ENCODE results near the gene GORASP1. TPM values are rescaled to one million over a fixed set of nuclear protein-coding genes. Genes with fewer than 3 reads are reported as not detected.
A peak's percentile ranks its signal among the peaks of the same experiment; 100 is the strongest.

The GORASP1 gene
- total and polyA plus RNA-seq, 2 experiments from 2014 or later: 10.3 to 38.3 TPM

- ATAC-seq (no peak), DNase-seq (ENCODE audit: low spot score) (peak; percentile 40)
- H2AFZ ChIP-seq: no peak overlapping the region
- no peak overlapping the region for H3K4me3 ChIP-seq
- no peaks in the 10 kb centered on the region; the same call in 1 of the 3 replicates for H3K36me3 Mint-ChIP-seq (ENCODE audit: low read depth)
- peaks cover 24% of the 10 kb centered on the region for H3K4me1 Mint-ChIP-seq
- H3F3A ChIP-seq (replicated peaks; ENCODE audit: low read depth): no peaks in the 10 kb centered on the region
- no peaks in the 10 kb centered on the region; the same call in 1 of the 3 replicates for H3K9me3 Mint-ChIP-seq
- H3K4me2 ChIP-seq: no peak overlapping the region
- H3K79me2 ChIP-seq (replicated peaks; ENCODE audit: insufficient read depth): peaks cover 8% of the 10 kb centered on the region
- H3K27ac Mint-ChIP-seq: no peak overlapping the region
- no peak overlapping the region for H3K27ac ChIP-seq (ENCODE audit: low read depth)
- no peaks in the 10 kb centered on the region for H3K27me3 ChIP-seq (ENCODE audit: insufficient read depth)
- H3K9me2 ChIP-seq (ENCODE audit: insufficient read depth): no peaks in the 10 kb centered on the region
- no peaks in the 10 kb centered on the region for H3K36me3 ChIP-seq (ENCODE audit: insufficient read depth)
- no peak overlapping the region for H3K4me3 Mint-ChIP-seq
- H3K4me1 ChIP-seq (ENCODE audit: insufficient read depth): no peaks in the 10 kb centered on the region
- peaks cover 7% of the 10 kb centered on the region for H4K20me1 ChIP-seq (replicated peaks; ENCODE audit: insufficient read depth)
- peaks cover 10% of the 10 kb centered on the region for H3K27me3 Mint-ChIP-seq (ENCODE audit: insufficient read depth, low read depth, poor library complexity)
- no peak for TF ChIP-seq EZH2phosphoT487 (IDR thresholded peaks at IDR 0.05; ENCODE audit: unreplicated experiment)
- TF ChIP-seq, protein P1, sequence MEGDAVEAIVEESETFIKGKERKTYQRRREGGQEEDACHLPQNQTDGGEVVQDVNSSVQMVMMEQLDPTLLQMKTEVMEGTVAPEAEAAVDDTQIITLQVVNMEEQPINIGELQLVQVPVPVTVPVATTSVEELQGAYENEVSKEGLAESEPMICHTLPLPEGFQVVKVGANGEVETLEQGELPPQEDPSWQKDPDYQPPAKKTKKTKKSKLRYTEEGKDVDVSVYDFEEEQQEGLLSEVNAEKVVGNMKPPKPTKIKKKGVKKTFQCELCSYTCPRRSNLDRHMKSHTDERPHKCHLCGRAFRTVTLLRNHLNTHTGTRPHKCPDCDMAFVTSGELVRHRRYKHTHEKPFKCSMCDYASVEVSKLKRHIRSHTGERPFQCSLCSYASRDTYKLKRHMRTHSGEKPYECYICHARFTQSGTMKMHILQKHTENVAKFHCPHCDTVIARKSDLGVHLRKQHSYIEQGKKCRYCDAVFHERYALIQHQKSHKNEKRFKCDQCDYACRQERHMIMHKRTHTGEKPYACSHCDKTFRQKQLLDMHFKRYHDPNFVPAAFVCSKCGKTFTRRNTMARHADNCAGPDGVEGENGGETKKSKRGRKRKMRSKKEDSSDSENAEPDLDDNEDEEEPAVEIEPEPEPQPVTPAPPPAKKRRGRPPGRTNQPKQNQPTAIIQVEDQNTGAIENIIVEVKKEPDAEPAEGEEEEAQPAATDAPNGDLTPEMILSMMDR (conservative IDR thresholded peaks at IDR 0.05; ENCODE audit: low read depth in 2 of 2): no peak
Measured at GRCh38 chr3:39110041-39110639, 2.7 kb upstream of the GORASP1 start.

DNA sequence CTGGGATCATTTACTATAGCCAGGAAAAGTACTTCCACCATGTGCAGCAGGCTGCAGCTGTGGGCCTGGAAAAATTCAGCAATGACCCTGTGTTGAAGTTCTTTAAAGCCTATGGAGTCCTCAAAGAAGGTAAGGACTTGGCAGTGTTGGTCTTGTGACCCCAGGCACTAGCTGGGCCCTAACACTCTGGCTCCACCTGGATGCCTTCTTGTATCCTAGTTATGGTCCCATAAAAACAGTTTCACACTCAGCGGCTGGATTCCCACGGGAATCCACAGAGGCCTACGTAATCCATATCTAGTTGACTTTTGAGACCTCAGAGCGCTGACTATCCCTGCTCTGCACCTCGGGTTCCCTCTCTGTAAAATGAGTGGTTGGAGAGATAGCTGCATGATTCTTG lies 1.7 kb upstream of the GORASP1 start:
- Histone ChIP-seq H3K27ac (ENCODE audit: low read depth) (no peak overlapping the region), H3K9me2 (ENCODE audit: insufficient read depth) (no peaks in the 10 kb centered on the region), H3K79me2 (replicated peaks; ENCODE audit: insufficient read depth) (peaks cover 9% of the 10 kb centered on the region), H4K20me1 (replicated peaks; ENCODE audit: insufficient read depth) (peaks cover 7% of the 10 kb centered on the region), H3K36me3 (ENCODE audit: insufficient read depth) (no peaks in the 10 kb centered on the region), H3F3A (replicated peaks; ENCODE audit: low read depth) (no peaks in the 10 kb centered on the region), H3K4me2 (no peak overlapping the region), H3K4me3 (no peak overlapping the region), H3K4me1 (ENCODE audit: insufficient read depth) (no peaks in the 10 kb centered on the region), H3K27me3 (ENCODE audit: insufficient read depth) (no peaks in the 10 kb centered on the region), H2AFZ (no peak overlapping the region)
- peaks cover 27% of the 10 kb centered on the region for H3K4me1 Mint-ChIP-seq
- DNase-seq (ENCODE audit: low spot score) (no peak), ATAC-seq (no peak)
- peak overlapping the region; percentile 90; the same call in 2 of the 3 replicates for H3K4me3 Mint-ChIP-seq
- H3K27me3 Mint-ChIP-seq (ENCODE audit: insufficient read depth, low read depth, poor library complexity): peaks cover 10% of the 10 kb centered on the region
- no peaks in the 10 kb centered on the region; the same call in 1 of the 3 replicates for H3K9me3 Mint-ChIP-seq
- no peak overlapping the region for H3K27ac Mint-ChIP-seq
- no peaks in the 10 kb centered on the region; the same call in 1 of the 3 replicates for H3K36me3 Mint-ChIP-seq (ENCODE audit: low read depth)
- TF ChIP-seq ZNF114 (CRISPR knock-in tag; IDR thresholded peaks at IDR 0.05): no peak
- TF ChIP-seq ZNF462 (CRISPR knock-in tag; IDR thresholded peaks at IDR 0.05): no peak
- no peak for TF ChIP-seq JUNB (IDR thresholded peaks at IDR 0.05; ENCODE audit: unreplicated experiment)
- no peak for TF ChIP-seq POLR2AphosphoS5 (IDR thresholded peaks at IDR 0.05; ENCODE audit: low read depth)
- TF ChIP-seq, protein P2, sequence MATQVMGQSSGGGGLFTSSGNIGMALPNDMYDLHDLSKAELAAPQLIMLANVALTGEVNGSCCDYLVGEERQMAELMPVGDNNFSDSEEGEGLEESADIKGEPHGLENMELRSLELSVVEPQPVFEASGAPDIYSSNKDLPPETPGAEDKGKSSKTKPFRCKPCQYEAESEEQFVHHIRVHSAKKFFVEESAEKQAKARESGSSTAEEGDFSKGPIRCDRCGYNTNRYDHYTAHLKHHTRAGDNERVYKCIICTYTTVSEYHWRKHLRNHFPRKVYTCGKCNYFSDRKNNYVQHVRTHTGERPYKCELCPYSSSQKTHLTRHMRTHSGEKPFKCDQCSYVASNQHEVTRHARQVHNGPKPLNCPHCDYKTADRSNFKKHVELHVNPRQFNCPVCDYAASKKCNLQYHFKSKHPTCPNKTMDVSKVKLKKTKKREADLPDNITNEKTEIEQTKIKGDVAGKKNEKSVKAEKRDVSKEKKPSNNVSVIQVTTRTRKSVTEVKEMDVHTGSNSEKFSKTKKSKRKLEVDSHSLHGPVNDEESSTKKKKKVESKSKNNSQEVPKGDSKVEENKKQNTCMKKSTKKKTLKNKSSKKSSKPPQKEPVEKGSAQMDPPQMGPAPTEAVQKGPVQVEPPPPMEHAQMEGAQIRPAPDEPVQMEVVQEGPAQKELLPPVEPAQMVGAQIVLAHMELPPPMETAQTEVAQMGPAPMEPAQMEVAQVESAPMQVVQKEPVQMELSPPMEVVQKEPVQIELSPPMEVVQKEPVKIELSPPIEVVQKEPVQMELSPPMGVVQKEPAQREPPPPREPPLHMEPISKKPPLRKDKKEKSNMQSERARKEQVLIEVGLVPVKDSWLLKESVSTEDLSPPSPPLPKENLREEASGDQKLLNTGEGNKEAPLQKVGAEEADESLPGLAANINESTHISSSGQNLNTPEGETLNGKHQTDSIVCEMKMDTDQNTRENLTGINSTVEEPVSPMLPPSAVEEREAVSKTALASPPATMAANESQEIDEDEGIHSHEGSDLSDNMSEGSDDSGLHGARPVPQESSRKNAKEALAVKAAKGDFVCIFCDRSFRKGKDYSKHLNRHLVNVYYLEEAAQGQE (IDR thresholded peaks at IDR 0.05; ENCODE audit: unreplicated experiment): no peak
- TF ChIP-seq ZNF331 (CRISPR knock-in tag; IDR thresholded peaks at IDR 0.05; ENCODE audit: low read depth): no peak
- no peak for TF ChIP-seq NANOG (IDR thresholded peaks at IDR 0.05; ENCODE audit: borderline replicate concordance)
- TF ChIP-seq EZH2 (IDR thresholded peaks at IDR 0.05; ENCODE audit: low read depth, unreplicated experiment): no peak
- no peak for TF ChIP-seq STAT1 (IDR thresholded peaks at IDR 0.05; ENCODE audit: unreplicated experiment)
